Kidney (tissue), 14 donors: ENCODE measurements around the gene MAP3K6. TPM values are rescaled to one million over a fixed set of nuclear protein-coding genes. Genes with fewer than 3 reads are reported as not detected.

Experiments
- DNase-seq, 5 donors: peaks; one replicate each; pipeline ENCODE4 v3.0.0-alpha.2; 2013 to 2020
- FAIRE-seq: peaks from 2 replicates; lab custom pipeline; 2012; peaks lifted over from hg19 to GRCh38; lab: Jason Lieb, UNC
- H3K27ac ChIP-seq, 2 donors: one replicate each; pipeline ENCODE4 v1.7.0; 2013; ENCODE audit warnings: low read depth in 2 of 2, low read length in 2 of 2, inconsistent platforms in 1 of 2
- H3K27me3 ChIP-seq: one replicate; pipeline ENCODE4 v1.7.1; 2013; ENCODE audit warnings: low read length, inconsistent platforms; ENCODE audit not compliant: control insufficient read depth, insufficient read depth
- H3K36me3 ChIP-seq, 3 donors: one replicate each; pipeline versions ENCODE4 v1.7.0 to v1.7.1; 2013; ENCODE audit warnings: low read length in 3 of 3, control low read depth in 1 of 3, inconsistent platforms in 1 of 3; ENCODE audit not compliant: insufficient read depth in 3 of 3, control insufficient read depth in 2 of 3
- H3K4me1 ChIP-seq, 3 donors: one replicate each; pipeline versions ENCODE4 v1.7.0 to v1.7.1; 2013; ENCODE audit warnings: low read length in 3 of 3, inconsistent platforms in 1 of 3, low read depth in 1 of 3; ENCODE audit not compliant: control insufficient read depth in 2 of 3, insufficient read depth in 2 of 3
- H3K4me3 ChIP-seq, 3 donors: one replicate each; pipeline versions ENCODE4 v1.7.0 to v1.8.1; 2013; ENCODE audit warnings: low read length in 3 of 3, control low read depth in 1 of 3, inconsistent platforms in 1 of 3
- H3K9ac ChIP-seq, 3 donors: one replicate each; pipeline versions ENCODE4 v1.7.0 to v1.7.1; 2013; ENCODE audit warnings: low read length in 3 of 3, control low read depth in 1 of 3, inconsistent platforms in 1 of 3
- H3K9me3 ChIP-seq, 3 donors: one replicate each; pipeline versions ENCODE4 v1.7.0 to v1.7.1; 2013; ENCODE audit warnings: low read length in 3 of 3, control low read depth in 1 of 3, inconsistent platforms in 1 of 3; ENCODE audit not compliant: control insufficient read depth in 2 of 3, insufficient read depth in 1 of 3
- intact Hi-C: fragments of 100-400 bp; cut with DNase I; formaldehyde crosslinking; loops from one replicate; pipeline ENCODE4 v1.11.1; 2022
- polyA plus RNA-seq: library from polyadenylated mRNA; stranded (reverse); fragments of 350-450 nt; fragmentation: Illumina TruSeq; extraction: RNeasy Lipid Tissue Mini Kit (QIAGEN cat#74804); gene quantifications from one replicate; pipeline ENCODE4 v1.2.3, GENCODE V29; 2014; ENCODE audit warnings: low read depth, low replicate concordance; ENCODE audit not compliant: insufficient read depth
- total RNA-seq: library from RNA; stranded (reverse); fragmentation: NEBNext Ultra II Directional; extraction: Animal tissue kit (Norgen Biotek cat#: 25700); gene quantifications from one replicate; pipeline ENCODE4 v1.2.1, GENCODE V29; 2021
- TF ChIP-seq, protein P1 (sequence below): IDR thresholded peaks from 3 replicates; pipeline ENCODE4 v1.5.1; 2012; ENCODE audit warnings: mild to moderate bottlenecking, moderate library complexity, borderline replicate concordance; ENCODE audit not compliant: insufficient read depth; ENCODE audit errors: extremely low read depth
- donor health status: control.
- donor health status: control.
- donor health status: control.
- donor health status: control.
- donor health status: control.
- donor health status: DM: yes; HTN: yes; CAD: no.
- donor health status: Normal renal cell carcinoma (clear cell type).

The MAP3K6 gene
- total and polyA plus RNA-seq, 2 donors from 2014 or later = 59.7 to 86.7 TPM

DNA sequence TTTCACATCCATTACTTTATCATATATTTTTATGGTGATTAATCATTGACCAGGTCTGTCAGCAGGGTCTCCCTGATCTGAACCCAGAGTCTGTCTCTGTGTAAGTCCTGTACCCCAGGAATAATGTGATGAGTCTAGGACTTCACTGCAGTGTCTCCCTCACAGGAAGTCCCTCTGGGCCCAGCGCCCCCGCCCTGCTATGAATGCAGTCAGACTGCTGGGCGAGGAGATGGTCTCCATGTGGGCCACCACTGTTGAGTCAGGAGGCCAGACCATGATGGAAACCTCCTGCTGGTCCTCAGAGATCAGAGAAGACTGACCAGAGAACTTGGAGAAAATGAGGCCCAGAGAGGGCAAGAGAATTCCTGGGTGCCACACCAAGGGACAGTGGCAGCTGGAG lies 35.3 kb downstream of the MAP3K6 start:
- TF ChIP-seq, protein P1, sequence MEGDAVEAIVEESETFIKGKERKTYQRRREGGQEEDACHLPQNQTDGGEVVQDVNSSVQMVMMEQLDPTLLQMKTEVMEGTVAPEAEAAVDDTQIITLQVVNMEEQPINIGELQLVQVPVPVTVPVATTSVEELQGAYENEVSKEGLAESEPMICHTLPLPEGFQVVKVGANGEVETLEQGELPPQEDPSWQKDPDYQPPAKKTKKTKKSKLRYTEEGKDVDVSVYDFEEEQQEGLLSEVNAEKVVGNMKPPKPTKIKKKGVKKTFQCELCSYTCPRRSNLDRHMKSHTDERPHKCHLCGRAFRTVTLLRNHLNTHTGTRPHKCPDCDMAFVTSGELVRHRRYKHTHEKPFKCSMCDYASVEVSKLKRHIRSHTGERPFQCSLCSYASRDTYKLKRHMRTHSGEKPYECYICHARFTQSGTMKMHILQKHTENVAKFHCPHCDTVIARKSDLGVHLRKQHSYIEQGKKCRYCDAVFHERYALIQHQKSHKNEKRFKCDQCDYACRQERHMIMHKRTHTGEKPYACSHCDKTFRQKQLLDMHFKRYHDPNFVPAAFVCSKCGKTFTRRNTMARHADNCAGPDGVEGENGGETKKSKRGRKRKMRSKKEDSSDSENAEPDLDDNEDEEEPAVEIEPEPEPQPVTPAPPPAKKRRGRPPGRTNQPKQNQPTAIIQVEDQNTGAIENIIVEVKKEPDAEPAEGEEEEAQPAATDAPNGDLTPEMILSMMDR = no peak
- H3K36me3 ChIP-seq = peaks cover 5 to 45% (median 20%) of the 10 kb centered on the region in 3 donors
- H3K9me3 ChIP-seq = no peaks in the 10 kb centered on the region
- no peak for DNase-seq
- intact Hi-C loops = no loop called here
- no peak overlapping the region for H3K27ac ChIP-seq
- no peak overlapping the region for H3K9ac ChIP-seq
- H3K27me3 ChIP-seq = no peaks in the 10 kb centered on the region
- FAIRE-seq = no peak
- H3K4me1 ChIP-seq = peaks cover 0 to 2% (median 0%) of the 10 kb centered on the region in 3 donors
- no peak overlapping the region for H3K4me3 ChIP-seq

DNA sequence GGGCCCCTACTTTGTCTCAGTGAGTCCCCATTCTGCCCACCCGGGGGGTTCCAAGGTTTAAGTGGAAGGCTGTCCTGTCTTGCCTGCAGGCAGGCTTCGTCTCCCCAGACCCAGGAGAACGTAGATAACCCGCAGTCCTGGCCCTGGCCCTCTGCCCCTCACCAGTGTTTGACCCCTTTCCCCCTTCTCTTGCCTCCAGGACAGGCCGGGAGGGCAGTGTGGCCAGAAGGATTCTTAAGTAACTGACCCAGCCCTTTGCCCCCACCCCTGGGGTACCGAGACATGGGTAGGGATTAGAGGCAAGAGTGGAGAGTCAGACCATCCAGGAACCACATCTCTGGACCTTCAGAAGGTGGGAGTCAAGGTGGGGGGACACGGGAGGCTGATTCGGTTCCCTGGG lies 36.0 kb downstream of the MAP3K6 start:
- no peaks in the 10 kb centered on the region for H3K27me3 ChIP-seq
- H3K36me3 ChIP-seq = peaks cover 5 to 45% (median 23%) of the 10 kb centered on the region in 3 donors
- intact Hi-C loops = no loop called here
- no peaks in the 10 kb centered on the region for H3K9me3 ChIP-seq
- H3K4me3 ChIP-seq = no peak overlapping the region
- FAIRE-seq (no peak), DNase-seq (no peak)
- no peak overlapping the region for H3K9ac ChIP-seq
- H3K27ac ChIP-seq = no peak overlapping the region
- peaks cover 0 to 2% (median 0%) of the 10 kb centered on the region in 3 donors for H3K4me1 ChIP-seq
- TF ChIP-seq, protein P1 = no peak

GRCh38 chr1:27327964-27328363 lies 38.8 kb downstream of the MAP3K6 start:
- no peaks in the 10 kb centered on the region for H3K27me3 ChIP-seq
- H3K9ac ChIP-seq = no peak overlapping the region
- H3K4me1 ChIP-seq = peaks cover 0 to 11% (median 3%) of the 10 kb centered on the region in 3 donors
- intact Hi-C loops = no loop called here
- H3K4me3 ChIP-seq = no peak overlapping the region
- TF ChIP-seq, protein P1 = no peak
- no peak for FAIRE-seq
- H3K9me3 ChIP-seq = no peaks in the 10 kb centered on the region
- H3K36me3 ChIP-seq = peaks cover under 1 to 32% (median 15%) of the 10 kb centered on the region in 3 donors
- H3K27ac ChIP-seq = no peak overlapping the region
- no peak for DNase-seq

DNA sequence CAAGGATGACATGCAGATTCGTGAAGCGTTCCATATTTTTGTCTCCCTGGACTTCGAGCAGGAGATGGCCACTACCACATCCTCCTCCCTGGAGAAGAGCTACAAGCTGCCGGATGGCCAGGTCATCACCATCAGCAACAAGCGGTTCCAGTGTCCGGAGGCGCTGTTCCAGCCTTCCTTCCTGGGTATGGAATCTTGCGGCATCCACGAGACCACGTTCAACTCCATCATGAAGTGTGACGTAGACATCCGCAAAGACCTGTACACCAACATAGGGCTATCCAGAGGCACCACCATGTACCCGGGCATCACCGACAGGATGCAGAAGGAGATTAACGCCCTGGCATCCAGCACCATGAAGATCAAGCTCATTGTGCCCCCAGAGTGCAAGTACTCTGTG lies 41.5 kb downstream of the MAP3K6 start:
- Histone ChIP-seq H3K9ac (no peak overlapping the region), H3K9me3 (no peaks in the 10 kb centered on the region), H3K4me1 (peaks cover 0 to 14% (median 4%) of the 10 kb centered on the region in 3 donors), H3K4me3 (no peak overlapping the region), H3K27me3 (no peaks in the 10 kb centered on the region), H3K36me3 (peaks cover 0 to 13% (median 12%) of the 10 kb centered on the region in 3 donors), H3K27ac (no peak overlapping the region)
- intact Hi-C loops = no loop called here
- DNase-seq (no peak), FAIRE-seq (no peak)
- TF ChIP-seq, protein P1 = no peak
